Heart left ventricle (tissue), 16 donors: ENCODE data around the gene EAF2. TPM values are rescaled to one million over a fixed set of nuclear protein-coding genes. Genes with fewer than 3 reads are reported as not detected.
A peak's percentile ranks its signal among the peaks of the same experiment; 100 is the strongest.

Experiments
- ATAC-seq, 4 donors: fragments of 200-7000 bp; cut with Tn5 transposase; one replicate each; pipeline ENCODE4 v1.9.1; 2020 to 2022; ENCODE audit warnings: moderate library complexity in 4 of 4, mild to moderate bottlenecking in 3 of 4, moderate number of reproducible peaks in 1 of 4
- DNase-seq, 5 donors: peaks; one replicate each; pipeline ENCODE4 v3.0.0-alpha.2; 2020
- H3K27ac ChIP-seq, 12 donors: fragments of 200-600 bp; sonication (generic) in 4 of 12; one replicate each; pipeline versions ENCODE4 v1.5.0 to v1.8.0; 2016 to 2022; ENCODE audit warnings: mild to moderate bottlenecking in 2 of 12
- H3K27me3 ChIP-seq, 9 donors: fragments of 200-600 bp; sonication (generic) in 2 of 9; one replicate each; pipeline versions ENCODE4 v1.5.1 to v1.8.0; 2016 to 2022; ENCODE audit warnings: mild to moderate bottlenecking in 3 of 9
- H3K36me3 ChIP-seq, 9 donors: fragments of 200-600 bp; sonication (generic) in 2 of 9; one replicate each; pipeline versions ENCODE4 v1.5.0 to v1.8.0; 2018 to 2022; ENCODE audit warnings: mild to moderate bottlenecking in 2 of 9
- H3K4me1 ChIP-seq, 12 donors: fragments of 200-600 bp; sonication (generic) in 4 of 12; one replicate each; pipeline versions ENCODE4 v1.5.0 to v1.8.0; 2016 to 2022; ENCODE audit warnings: mild to moderate bottlenecking in 3 of 12
- H3K4me3 ChIP-seq, 12 donors: fragments of 200-600 bp; sonication (generic) in 4 of 12; one replicate each; pipeline versions ENCODE4 v1.5.0 to v1.8.0; 2017 to 2022; ENCODE audit warnings: mild to moderate bottlenecking in 9 of 12, moderate library complexity in 4 of 12
- H3K9me3 ChIP-seq, 12 donors: fragments of 200-600 bp; sonication (generic) in 4 of 12; one replicate each; pipeline versions ENCODE4 v1.5.0 to v1.8.0; 2016 to 2022; ENCODE audit warnings: mild to moderate bottlenecking in 1 of 12
- POLR2A ChIP-seq, 2 donors: fragments of 450-650 bp; IDR thresholded peaks; one replicate each; pipeline ENCODE4 v1.6.1; 2017; ENCODE audit warnings: antibody characterized with exemption in 2 of 2, mild to moderate bottlenecking in 2 of 2, moderate library complexity in 2 of 2
- WGBS, 4 donors: extraction: QIAGEN DNeasy Blood & Tissue Kit in 2 of 4; methylation state at CpG; one replicate each; pipeline versions ENCODE4 v1.1.5 to v1.1.7; 2013 to 2018; 5-methylcytosine and 5-hydroxymethylcytosine counted together
- intact Hi-C, 10 donors: fragments of 100-400 bp; cut with DNase I; formaldehyde crosslinking; loops; one replicate each; pipeline versions ENCODE4 v1.11.1 to v1.14.2; 2022
- polyA plus RNA-seq, 2 donors: library from polyadenylated mRNA; stranded (reverse); fragments of 200-250 nt; gene quantifications; one replicate each; pipeline ENCODE4 v1.2.3, GENCODE V29; 2013
- total RNA-seq, 9 donors: library from RNA; depleted of rRNA in 2 of 9; stranded (reverse); fragments of >200 nt in 2 of 9; fragmentation: NEBNext Ultra II Directional in 3 of 9; extraction: Animal tissue kit (Norgen Biotek cat#: 25700) in 3 of 9; gene quantifications; one replicate each; pipeline versions ENCODE4 v1.1.0 to v1.2.4, GENCODE V29; 2016 to 2023
- TF ChIP-seq, protein P1 (sequence below), 12 donors: fragments of 200-600 bp; sonication (generic) in 4 of 12; IDR thresholded peaks; one replicate each; pipeline versions ENCODE4 v1.5.0 to v1.8.0; 2018 to 2022; ENCODE audit warnings: antibody characterized with exemption in 12 of 12, mild to moderate bottlenecking in 5 of 12
- donor health status: ischemic (EF 13 %, LVEDD 7.1; RV severe dilation, severe dysfunction).
- donor health status: healthy with polysubstance abuse.
- donor health status: DM: no; HTN: yes; CAD: no.
- donor health status: DM: no; HTN: no; CAD: no.
- donor health status: ischemic (EF 25% LVEDD 6.9; RV normal size, moderate dysfunction).
- donor health status: ischemic (EF 25% LVEDD 5.7; RV mildly dilated, moderate dysfunction).
- donor health status: healthy.
- donor health status: DM: yes; HTN: yes; CAD: no.
- donor health status: ischemic (EF 35%, LVEDD 5.7; RV mildly dilated, moderate dysfunction).
- donor health status: nonischemic (EF 11% LVEDD 7.7; RV severe dilation, severe dysfunction).
- donor health status: DM: yes; HTN: yes; CAD: no.
- donor health status: PGD.
- donor health status: ischemic (EF 29% LVEDD 5.4; RV normal size, mild dysfunction).
- donor health status: nonischemic (EF 23%, LVEDD 6.1; RV moderate dilation, normal function).

EAF2 gene
- total and polyA plus RNA-seq, 11 donors, result 0.95 to 7.4 (median 3.7) TPM

DNA sequence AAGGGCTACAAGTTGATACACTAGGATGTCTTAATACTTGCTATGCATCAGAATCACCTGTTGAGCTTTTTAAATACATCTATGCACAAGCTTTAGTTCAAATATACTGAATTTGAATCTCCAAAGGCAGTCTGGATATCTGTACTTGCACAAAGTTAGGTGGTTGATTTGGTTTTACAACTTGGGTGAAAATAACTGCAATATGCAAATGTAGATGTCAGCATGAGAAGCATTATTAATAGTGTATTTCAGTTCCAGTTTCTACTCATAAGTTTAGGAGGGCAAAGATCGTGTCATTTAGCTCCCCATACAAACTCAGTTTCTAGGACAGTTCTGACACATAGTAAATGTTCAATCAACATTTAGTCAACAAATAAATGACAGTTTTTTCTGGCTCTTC is 25.8 kb upstream of the EAF2 start:
- Histone ChIP-seq H3K4me3 (no peak overlapping the region), H3K36me3 (peaks cover 0 to 60% (median 45%) of the 10 kb centered on the region in 9 donors), H3K27ac (no peak overlapping the region), H3K9me3 (no peaks in the 10 kb centered on the region), H3K27me3 (no peaks in the 10 kb centered on the region), H3K4me1 (no peaks in the 10 kb centered on the region)
- DNase-seq, result no peak
- intact Hi-C loops, result no loop called here
- ATAC-seq, result no peak
- WGBS, 4 donors, result 0 to 50% (median 25%) methylated on average over 1 of the region's 1 CpG
- no peak for TF ChIP-seq POLR2A (IDR thresholded peaks at IDR 0.05)
- TF ChIP-seq, protein P1, sequence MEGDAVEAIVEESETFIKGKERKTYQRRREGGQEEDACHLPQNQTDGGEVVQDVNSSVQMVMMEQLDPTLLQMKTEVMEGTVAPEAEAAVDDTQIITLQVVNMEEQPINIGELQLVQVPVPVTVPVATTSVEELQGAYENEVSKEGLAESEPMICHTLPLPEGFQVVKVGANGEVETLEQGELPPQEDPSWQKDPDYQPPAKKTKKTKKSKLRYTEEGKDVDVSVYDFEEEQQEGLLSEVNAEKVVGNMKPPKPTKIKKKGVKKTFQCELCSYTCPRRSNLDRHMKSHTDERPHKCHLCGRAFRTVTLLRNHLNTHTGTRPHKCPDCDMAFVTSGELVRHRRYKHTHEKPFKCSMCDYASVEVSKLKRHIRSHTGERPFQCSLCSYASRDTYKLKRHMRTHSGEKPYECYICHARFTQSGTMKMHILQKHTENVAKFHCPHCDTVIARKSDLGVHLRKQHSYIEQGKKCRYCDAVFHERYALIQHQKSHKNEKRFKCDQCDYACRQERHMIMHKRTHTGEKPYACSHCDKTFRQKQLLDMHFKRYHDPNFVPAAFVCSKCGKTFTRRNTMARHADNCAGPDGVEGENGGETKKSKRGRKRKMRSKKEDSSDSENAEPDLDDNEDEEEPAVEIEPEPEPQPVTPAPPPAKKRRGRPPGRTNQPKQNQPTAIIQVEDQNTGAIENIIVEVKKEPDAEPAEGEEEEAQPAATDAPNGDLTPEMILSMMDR (IDR thresholded peaks at IDR 0.05), result no peak

GRCh38 chr3:121817753-121818152 is 17.3 kb upstream of the EAF2 start:
- Histone ChIP-seq H3K36me3 (peaks cover 0 to 50% (median 20%) of the 10 kb centered on the region in 9 donors), H3K4me1 (peaks cover 0 to 14% (median 0%) of the 10 kb centered on the region in 12 donors), H3K27me3 (no peaks in the 10 kb centered on the region), H3K27ac (no peak overlapping the region), H3K9me3 (peaks cover 0 to 17% (median 2%) of the 10 kb centered on the region in 12 donors), H3K4me3 (no peak overlapping the region)
- ATAC-seq (no peak), DNase-seq (peak in 1 of 5 donors; percentile 19)
- TF ChIP-seq POLR2A (IDR thresholded peaks at IDR 0.05), result no peak
- TF ChIP-seq, protein P1 (IDR thresholded peaks at IDR 0.05), result no peak
- intact Hi-C loops, result no loop called here

GRCh38 chr3:121818578-121818977 is 16.4 kb upstream of the EAF2 start:
- peaks cover 0 to 58% (median 26%) of the 10 kb centered on the region in 9 donors for H3K36me3 ChIP-seq
- no peak for DNase-seq
- H3K27ac ChIP-seq, result no peak overlapping the region
- H3K4me3 ChIP-seq, result no peak overlapping the region
- 69 to 91% (median 81%) methylated on average over 2 of the region's 2 CpGs for WGBS, 4 donors
- no peak for ATAC-seq
- TF ChIP-seq, protein P1 (IDR thresholded peaks at IDR 0.05), result no peak
- no peak for TF ChIP-seq POLR2A (IDR thresholded peaks at IDR 0.05)
- peaks cover 0 to 14% (median 0%) of the 10 kb centered on the region in 12 donors for H3K4me1 ChIP-seq
- peaks cover 0 to 25% (median 8%) of the 10 kb centered on the region in 12 donors for H3K9me3 ChIP-seq
- intact Hi-C loops, result no loop called here
- H3K27me3 ChIP-seq, result no peaks in the 10 kb centered on the region

DNA sequence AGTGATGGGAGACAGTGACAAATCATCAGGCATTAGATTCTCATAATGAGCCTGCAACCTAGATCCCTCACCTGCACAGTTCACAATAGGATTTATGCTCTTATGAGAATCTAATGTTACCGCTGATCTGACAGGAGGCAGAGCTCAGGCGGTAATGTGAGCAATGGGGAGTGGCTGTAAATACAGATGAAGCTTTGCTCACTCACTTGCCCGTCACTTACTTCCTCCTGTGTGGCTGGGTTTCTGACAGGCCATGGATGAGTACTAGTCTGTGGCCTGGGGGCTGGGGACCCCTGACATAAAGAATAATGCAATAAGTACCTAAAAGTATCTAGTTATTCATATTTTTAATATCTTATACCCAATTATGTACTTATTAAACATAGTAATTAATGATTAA is 15.8 kb upstream of the EAF2 start:
- Histone ChIP-seq H3K4me1 (peaks cover 0 to 14% (median 0%) of the 10 kb centered on the region in 12 donors), H3K27me3 (no peaks in the 10 kb centered on the region), H3K4me3 (no peak overlapping the region), H3K9me3 (peaks cover 0 to 32% (median 10%) of the 10 kb centered on the region in 12 donors), H3K27ac (no peak overlapping the region), H3K36me3 (peaks cover 0 to 65% (median 32%) of the 10 kb centered on the region in 9 donors)
- no peak for DNase-seq
- no peak for ATAC-seq
- no peak for TF ChIP-seq POLR2A (IDR thresholded peaks at IDR 0.05)
- TF ChIP-seq, protein P1 (IDR thresholded peaks at IDR 0.05), result no peak
- intact Hi-C loops, result no loop called here
- WGBS, 4 donors, result 93 to 97% (median 95%) methylated on average over 3 of the region's 3 CpGs
